GM12801 (cell line): ENCODE results near the gene OSBPL7.

ENCODE experiments used
- TF ChIP-seq, protein P1 (sequence below): IDR thresholded peaks from one replicate; pipeline ENCODE4 v1.5.1; 2011; ENCODE audit warnings: control low read depth; ENCODE audit not compliant: insufficient read length; ENCODE audit errors: extremely low read depth

Gene OSBPL7

DNA sequence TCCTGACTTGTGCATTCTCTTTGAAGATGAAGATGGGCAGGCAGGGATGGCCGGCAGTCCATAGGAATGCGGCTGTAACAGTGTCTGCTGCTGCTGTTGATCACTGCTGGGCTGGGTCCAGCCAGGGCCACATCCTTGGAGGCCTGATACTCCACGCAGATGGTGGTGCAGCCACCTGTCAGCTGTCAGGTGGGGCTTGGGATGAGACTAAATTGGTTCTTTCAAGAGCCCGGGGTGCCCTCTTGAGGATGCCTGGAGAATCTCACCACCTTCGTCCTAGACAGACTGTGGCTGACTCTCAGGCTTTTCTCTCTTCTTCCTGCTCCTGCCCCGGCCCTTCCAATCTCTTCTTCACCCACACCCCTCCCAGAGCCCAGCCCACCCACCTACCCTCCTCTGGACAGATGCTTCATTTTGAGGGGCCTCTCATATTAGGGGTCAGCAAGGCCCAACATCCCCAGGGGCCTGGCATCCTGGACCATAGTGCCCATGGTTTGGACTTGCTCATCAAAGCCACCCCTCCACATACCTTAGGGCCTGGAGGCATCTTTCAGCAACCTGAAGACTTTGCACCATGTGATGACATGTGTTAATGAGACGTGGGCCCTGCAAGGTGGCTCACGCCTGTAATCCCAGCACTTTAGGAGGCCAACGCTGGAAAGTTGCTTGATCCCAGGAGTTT lies 19.1 kb downstream of the OSBPL7 start:
- TF ChIP-seq, protein P1, sequence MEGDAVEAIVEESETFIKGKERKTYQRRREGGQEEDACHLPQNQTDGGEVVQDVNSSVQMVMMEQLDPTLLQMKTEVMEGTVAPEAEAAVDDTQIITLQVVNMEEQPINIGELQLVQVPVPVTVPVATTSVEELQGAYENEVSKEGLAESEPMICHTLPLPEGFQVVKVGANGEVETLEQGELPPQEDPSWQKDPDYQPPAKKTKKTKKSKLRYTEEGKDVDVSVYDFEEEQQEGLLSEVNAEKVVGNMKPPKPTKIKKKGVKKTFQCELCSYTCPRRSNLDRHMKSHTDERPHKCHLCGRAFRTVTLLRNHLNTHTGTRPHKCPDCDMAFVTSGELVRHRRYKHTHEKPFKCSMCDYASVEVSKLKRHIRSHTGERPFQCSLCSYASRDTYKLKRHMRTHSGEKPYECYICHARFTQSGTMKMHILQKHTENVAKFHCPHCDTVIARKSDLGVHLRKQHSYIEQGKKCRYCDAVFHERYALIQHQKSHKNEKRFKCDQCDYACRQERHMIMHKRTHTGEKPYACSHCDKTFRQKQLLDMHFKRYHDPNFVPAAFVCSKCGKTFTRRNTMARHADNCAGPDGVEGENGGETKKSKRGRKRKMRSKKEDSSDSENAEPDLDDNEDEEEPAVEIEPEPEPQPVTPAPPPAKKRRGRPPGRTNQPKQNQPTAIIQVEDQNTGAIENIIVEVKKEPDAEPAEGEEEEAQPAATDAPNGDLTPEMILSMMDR = no peak

DNA sequence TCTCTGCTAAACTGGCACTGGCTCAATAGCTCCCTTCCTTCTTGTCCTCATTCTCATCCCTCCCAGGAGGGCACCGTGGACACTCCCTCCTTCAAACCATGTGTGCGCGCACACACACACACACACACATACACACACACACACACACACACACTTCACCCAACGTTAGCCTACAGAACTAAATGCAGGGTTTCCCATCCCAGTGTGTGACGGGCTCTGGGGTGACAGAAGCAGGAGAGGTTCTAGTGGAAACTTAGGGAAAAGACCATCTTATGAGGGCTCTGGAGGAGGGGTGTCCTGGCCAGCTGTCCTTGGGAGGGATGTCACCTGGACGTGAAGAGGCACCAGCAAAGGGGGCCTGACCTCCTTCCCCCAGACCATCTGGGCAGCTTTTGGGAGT lies 19.7 kb downstream of the OSBPL7 start:
- TF ChIP-seq, protein P1 = no peak

DNA sequence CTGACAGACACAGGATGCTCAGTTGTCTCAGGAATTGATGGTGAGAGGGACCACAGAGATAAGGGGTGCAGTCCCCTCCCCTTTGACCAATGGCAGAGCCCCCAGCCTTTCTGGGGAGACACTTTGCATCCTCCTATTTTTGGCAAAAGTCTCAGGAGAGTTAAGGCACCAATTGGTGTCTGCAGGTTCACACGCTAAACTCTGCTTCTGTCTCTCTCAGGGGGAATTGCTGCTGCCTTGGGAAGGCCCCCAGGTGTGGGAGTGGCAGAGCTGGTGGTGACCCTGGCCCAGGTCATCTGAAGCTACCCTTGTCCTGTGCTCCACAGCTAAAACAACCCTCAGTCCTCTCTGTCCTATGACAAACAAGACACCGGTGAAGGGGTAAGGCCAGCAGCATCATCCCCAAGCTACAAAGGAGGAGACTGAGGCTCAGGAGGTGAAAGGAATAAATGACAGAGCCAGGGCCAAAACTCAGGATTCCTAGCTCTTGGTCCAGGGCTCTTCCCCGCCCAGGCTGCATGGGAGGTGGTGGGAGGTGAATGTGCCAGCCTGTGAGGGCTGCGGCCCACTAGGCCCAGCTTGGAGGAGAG lies 20.3 kb downstream of the OSBPL7 start:
- TF ChIP-seq, protein P1 = no peak

DNA sequence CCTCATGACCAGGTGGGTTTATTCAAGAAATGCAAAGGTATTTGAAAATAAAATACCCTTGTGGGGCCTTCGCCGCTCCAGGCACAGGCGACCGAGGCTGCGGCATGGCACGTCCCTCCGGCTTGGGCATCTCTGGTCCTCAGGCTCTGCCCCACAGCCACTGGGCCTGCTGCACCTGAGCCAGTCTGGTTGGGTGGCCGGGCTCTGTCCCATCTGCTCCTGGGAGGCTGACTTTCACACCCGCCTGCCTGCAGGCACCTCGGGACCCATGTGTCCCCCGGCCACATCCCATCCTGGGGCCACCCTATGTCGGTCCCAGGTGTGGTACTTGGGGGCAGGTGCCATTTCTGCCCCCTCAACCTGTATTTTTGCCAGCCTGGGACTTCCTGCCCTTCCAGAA lies 20.9 kb downstream of the OSBPL7 start:
- TF ChIP-seq, protein P1 = no peak

DNA sequence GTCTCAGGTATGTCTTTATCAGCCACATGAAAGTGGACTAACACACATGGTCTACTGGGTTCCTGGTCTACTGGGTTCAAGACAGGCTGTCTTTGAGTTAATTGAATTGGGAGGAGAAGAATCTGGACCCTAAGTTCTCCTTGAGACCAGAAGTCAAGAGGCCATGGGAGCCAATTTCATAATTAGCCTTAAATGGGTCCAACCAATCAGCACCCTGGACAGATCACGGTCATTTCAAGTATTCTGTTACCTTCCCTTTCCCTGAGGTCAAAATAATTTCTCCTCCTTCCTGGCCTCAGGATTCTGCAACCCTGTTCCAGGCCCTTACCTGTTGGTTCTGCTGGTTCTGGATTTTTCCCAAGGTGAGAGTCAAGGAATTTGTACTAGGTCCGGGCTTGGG lies 23.8 kb downstream of the OSBPL7 start:
- TF ChIP-seq, protein P1 = no peak

DNA sequence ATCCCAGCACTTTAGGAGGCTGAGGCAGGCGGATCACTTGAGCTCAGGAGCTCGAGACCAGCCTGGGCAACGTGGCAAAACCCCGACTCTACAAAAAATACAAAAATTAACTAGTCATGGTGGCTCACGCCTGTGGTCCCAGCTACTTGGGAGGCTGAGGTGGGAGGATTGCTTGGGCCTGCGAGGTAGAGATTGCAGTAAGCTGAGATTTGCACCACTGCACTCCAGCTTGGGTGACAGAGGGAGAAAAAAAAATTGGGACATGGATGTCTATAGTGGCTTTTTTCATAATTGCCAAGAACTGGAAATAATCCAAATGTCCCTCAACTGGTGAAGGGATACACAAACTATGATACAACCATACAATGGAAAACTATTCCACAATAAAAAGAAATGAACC lies 28.6 kb downstream of the OSBPL7 start:
- TF ChIP-seq, protein P1 = no peak

DNA sequence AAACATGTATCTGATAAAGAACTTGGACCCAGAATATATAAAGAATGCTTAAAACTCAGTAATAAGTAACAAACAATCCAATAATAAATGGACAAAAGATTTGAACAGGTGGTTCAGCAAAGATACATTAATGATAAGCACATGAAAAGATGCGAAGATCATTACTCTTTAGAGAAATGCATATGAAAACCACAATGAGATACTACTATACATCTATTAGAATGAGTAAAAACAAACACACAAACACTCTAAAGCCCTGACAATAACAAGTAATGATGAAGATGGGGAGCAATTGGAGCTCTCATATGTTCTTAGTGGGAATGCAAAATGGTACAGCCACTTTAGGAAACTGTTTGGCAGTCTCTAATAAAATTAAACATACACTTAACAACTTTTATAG lies 29.1 kb downstream of the OSBPL7 start:
- TF ChIP-seq, protein P1 = no peak
